UCSD-AML1 (cell line): ENCODE data around the gene ELANE.

ENCODE experiments used
- DNase-seq: peaks from one replicate; lab custom pipeline; 2025; ENCODE audit not compliant: unreplicated experiment; lab: John Stamatoyannopoulos, UW

Gene ELANE

DNA sequence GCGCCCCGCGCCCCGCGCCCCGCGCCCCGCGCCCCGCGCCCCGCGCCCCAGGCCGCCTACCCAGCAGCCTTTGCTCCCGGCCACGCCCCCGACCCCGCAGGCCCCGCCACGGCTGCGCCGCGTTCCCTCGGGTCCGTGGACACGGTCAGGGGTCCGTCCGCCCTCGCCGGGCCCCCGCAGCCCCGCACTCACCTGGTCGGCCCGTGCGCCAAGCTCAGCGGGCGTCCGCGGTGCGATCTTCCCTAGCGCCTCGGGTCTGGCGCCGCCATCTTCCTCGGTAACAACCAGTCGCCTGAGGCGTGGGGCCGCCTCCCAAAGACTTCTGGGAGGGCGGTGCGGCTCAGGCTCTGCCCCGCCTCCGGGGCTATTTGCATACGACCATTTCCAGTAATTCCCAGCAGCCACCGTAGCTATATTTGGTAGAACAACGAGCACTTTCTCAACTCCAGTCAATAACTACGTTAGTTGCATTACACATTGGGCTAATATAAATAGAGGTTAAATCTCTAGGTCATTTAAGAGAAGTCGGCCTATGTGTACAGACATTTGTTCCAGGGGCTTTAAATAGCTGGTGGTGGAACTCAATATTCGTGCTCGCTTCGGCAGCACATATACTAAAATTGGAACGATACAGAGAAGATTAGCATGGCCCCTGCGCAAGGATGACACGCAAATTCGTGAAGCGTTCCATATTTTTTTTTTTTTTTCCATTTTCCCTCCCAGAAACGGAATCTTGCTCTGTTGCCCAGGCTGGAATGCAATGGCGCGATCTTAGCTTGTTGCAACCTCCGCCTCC is 41.0 kb downstream of the ELANE start, which contains the start of the genes MED16 and RNU6-9:
Gene MED16 (minus strand): TSS at position 294 of the 796 bp plus-strand sequence. CDS start 2,056 bp downstream, outside the sequence.
Gene RNU6-9 (plus strand): TSS at position 591 of the 796 bp plus-strand sequence.
- peak; percentile 87 for DNase-seq

DNA sequence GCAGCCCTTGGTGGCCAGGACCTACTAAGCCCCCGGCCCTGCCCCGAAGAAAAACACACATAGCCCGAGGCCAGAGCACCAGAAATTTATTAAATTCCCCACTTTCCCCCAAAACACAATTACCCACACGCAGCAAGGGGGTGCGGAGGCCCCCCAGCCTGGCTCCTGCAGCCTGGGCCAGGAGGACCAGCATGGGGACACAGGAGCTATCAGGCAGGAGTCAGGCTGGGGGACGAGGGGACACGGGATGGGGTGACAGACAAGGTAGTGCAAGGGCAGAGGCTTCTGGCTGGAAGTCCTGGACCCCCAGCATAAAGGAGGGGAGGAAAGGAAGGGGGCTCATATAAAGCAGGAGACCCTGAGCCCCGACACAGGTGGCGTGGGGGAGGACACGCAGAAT is 44.3 kb downstream of the ELANE start:
- no peak for DNase-seq

DNA sequence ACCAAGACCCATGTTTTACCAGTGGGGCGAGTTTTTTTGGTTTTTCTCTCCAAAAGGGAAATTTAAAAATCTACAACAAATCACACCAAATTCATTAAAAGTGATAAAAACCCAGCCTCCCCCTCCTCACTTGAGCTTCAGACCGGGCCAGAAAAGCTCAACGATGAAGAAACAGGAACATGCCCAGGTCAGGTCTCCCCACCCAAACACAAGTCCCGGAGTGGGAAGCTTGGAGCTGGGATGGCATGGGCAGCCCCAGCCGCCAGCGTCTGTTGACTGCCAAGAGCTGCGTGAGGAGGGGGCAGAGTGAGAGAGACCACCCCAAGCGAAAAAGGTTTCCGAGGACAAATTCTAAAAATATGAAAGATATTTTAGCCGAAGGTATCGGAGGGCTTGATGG is 44.9 kb downstream of the ELANE start:
- no peak for DNase-seq

DNA sequence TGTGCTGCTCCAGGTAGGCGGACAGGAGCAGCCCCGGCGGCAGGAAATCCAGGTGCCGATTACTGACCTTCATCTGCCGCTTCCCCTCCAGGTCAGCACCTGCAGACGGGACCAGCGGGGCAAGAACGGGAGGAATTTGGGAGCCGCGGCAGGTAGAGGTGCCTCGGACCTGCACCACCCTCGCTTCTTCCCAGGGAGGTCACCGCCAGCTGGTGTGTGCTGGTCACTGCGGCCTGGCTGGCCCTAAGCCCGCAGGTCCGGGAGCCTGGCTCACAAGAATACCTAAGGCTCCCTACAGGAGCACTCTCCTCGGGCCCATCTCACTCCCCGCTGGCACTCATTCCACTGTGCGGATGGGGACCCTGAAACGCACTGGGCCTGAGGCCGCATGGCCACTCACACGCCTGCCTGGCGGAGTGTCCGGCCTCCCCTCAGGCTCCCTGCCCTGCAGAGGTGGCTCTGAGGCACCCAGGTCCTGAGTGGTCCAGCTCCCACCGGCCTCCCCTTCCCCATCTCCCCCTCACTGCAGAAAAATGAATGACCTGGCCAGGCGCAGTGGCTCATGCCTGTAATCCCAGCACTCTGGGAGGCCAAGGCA is 45.4 kb downstream of the ELANE start:
- DNase-seq: no peak

DNA sequence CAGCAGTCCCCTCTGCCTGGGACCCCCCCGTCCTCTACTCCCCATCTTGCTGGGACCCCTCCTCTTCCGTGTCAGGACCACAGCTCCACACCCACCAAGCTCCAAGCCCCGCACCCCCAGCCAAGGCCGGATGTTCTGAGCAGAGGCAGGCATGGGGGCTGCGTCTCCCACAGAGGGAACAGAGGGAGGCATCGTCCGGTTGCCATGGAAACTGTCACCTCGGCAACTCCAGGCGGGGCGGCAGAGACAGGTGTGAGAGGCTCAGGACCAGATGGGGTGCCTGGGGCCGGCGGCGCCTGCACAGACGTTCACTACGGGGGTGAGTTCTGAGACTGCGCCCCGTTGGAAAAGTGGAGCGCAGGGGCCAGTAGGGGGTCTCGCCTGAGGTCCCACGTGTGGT is 46.6 kb downstream of the ELANE start:
- DNase-seq: no peak

DNA sequence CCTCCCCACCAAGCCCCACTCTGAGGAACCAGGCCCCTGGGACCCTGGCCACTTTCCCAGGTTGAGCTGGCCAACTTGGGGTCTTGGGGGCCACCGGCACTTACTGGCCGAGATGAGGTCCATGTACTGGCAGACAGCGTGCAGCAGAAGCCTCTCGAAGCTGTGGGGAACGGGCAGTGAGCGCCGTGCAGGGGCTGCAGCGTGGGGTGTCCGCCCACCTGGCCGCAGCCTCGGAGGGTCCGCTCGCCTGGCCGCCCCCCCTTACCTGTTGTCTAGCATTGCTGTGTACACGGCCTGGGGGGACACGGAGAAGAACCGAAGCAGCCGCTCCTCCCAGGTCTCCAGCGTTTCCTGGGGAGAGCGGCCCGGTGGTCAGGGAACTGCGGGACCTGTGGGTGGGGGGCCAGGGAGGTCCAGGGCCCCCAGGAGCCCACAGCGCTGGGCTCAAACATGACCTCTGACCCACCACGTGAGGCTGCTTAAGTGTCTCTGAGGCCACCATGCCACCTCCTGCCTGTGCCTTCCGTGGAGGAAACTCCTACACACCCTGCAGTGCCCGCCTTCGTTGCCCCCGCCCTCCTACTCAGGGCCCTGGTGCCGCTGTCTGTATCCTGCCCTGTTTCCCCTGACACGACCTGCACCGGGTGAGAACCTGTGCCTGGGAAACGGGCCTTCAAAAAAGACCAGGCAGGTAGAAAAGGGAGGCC is 47.4 kb downstream of the ELANE start:
- peak; percentile 50 for DNase-seq

DNA sequence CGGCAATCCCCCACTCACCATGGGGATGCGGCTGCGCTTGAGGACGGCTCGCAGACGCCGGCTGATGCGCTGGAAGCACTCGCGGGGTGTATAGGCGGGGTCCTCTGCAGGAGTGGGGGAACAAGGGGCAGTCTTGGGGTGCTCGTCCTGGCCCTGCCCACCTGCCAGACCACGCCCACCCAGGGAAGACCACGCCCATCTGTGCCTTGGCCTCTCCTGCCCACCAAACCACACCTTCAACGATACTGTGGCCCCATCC is 47.9 kb downstream of the ELANE start:
- no peak for DNase-seq

DNA sequence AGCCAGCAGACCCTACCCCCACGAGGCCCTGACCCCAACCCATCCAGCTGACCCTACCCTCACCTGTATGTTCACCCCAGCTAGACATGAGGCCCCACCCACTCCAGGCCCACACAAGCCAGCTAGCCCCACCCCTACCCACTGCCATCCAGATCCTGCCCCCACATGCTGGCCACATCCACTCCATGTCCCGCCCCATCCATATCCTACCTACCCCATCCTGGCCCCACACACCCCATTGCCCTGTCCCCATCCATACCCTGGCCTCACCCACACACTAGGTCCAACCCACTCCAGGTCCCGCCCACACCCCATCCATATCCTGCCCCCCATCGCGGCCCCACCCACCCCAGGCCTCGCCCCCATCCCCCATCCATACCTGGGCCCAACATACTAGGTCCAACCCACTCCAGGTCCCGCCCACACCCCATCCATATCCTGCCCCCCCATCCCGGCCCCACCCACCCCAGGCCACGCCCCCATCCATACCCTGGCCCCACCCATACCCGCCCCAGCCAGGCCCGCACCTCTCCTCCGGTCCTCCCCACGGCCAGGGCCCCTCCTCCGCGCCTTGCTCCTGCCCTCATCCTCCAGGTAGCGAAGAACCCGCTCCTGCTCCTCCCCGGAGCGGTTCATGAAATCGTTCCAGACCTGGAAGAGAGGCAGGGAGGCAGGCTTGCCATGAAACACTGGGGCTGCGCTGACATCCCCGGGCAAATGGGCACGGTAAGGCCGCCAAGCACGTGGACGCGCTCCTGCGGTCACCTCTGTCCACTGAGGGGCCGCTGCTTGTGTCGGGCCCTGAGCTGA is 48.4 kb downstream of the ELANE start:
- DNase-seq: no peak

DNA sequence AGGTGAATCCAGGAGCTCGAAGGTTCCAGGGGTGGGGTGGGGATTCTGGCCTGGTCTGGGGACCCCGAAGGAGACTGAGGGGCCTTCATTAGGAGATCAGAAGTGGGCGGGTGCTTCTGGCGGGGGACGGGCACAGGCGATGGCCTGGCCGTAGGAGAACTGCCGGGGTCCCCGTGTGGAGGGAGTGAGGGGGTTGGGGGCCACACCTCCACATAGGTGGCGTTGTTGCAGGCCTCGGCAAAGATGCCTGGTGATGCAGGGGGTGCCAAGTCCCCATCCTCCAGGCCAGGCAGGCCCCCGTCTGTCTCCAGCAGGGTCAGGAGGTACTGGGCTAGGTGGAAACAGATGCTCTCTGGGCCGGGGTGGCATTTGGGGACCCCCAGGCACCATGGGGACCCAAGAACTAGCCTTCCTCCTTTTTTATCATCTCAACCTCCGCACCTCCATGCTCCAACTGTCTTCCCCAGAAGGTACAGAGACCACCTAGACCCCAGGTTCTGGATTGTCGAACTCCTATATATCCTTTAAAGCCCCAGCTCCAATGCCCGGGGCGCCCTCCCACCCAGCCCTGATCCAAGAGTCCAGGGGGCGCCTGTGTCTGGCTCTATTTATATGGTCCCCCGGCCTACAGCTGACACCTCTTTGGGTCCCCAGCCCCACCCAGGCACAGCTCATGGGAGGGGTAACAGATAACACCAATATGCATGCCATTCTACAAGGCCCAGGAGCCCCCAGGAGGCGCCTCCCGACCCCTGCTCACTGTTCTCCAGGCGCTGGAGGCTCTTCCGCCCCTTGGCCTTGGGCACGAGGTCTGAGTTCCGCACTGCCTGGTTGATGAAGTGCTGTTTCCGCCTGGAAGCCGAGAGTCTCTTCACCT is 49.4 kb downstream of the ELANE start:
- no peak for DNase-seq

DNA sequence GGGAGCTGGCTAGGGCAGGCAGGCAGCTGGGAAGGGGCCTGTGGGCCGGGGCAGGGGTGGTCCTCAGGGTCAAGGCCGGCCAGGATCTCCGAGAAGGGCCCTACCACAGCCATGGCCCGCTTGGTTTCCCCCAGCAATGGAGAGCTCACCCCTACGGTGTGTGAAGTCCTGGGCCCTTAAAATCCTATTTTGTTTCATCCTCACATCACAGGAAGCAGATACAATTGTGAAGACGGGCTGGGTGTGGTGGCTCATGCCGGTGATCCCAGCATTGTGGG is 49.9 kb downstream of the ELANE start:
- DNase-seq: no peak

DNA sequence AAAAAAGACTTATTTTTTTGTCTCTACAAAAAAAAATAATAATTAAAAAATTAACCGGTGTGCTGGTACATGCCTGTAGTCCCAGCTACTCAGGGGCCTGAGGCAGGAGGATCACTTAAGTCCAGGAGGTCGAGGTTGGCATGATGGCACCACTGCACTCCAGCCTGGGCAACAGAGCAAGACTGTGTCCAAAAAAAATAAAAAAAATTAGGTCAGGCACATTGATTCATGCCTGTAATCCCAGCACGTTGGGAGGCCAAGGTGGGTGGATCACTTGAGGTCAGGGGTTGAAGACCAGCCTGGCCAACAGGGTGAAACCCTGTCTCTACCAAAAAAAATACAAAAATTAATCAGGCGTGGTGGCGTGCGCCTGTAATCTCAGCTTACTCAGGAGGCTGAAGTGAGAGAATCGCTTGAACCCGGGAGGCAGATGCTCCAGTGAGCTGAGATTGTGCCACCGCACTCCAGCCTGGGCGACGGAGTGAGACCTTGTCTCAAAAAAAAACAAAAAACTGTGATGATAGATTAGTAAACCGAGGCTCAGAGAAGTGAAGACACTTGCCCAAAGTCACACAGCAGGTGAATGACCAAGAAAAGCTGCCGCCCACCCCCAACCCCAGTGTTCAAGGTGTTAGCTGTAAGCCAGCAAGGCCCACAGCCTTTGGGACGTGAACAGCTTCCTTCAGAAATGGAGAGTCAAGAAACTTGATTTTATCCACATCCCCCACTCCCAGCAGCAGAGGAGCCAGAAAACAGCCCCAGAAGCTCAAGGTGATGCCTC is 50.5 kb downstream of the ELANE start:
- DNase-seq: no peak

DNA sequence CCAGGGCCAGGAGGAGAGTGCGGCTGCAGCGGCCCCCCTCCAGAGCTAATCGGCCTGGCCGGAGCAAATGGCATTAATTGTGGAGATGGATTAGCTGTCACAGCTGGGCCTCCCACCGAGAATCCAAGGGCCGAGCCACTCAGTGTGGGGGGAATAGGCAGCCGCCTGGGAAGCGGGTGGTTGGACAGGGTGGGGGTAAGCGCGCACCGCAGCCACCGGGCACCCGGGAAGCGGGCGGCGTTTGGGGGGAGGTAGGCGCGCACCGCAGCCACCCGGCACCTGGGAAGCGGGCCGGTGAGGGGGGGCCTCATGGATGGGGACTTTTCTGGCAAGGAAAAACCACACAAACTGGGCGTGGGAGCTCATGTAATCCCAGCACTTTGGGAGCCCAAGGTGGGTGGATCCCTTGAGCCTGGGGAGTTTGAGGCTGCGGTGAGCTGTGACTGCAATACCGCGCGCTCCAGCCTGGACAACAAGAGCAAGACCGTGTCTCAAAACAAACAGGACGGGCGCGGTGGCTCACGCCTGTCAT is 51.2 kb downstream of the ELANE start:
- DNase-seq: no peak

DNA sequence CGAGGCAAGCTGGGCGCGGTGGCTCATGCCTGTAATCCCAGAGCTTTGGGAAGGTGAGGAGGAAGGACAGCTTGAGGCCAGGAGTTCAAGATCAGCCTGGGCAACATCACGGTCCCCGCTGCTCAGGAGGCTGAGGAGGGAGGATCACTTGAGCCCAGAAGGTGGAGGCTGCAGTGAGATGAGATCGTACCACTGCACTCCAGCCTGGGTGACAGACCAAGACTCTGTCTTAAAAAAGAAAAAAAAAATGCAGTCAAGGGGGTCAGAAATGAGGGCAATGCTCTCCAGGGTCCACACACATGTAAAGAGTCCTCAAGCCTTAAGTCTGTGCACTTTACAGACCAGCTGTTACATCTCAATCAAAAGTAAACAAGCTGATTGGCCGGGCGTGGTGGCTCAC is 52.4 kb downstream of the ELANE start:
- no peak for DNase-seq
